Stimulated activated CD4-positive, alpha-beta T cell treated with anti-CD3 and anti-CD28 coated beads, TNF-alpha, amount 100 ng/mL, for 48 hours (primary cell): ENCODE results near the gene GALNT2.

Experiments
- DNase-seq, 3 donors: peaks; one replicate each; pipeline ENCODE4 v3.0.0-alpha.2; 2020; ENCODE audit warnings: low read depth in 3 of 3

GALNT2 gene

DNA sequence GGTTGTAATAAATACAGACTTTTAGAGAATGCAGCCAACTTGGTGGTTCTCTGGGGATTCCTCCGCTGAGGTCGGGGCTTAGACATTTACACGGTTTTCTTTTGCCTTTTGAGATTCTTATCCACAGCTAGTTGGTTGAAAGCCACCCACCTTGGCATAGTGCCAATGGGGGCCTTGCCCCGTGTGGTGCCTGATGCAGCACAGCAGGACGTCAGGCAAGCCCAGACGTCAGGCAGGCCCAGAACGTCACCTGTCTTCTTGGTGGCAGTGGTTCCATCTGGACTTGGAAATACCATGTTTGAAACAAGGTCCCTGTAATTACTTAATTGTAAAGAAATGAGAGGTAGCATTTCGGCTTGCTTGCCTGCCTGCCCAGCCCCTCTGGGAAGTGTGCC lies 78.5 kb downstream of the GALNT2 start:
- no peak for DNase-seq

- DNase-seq, result no peak
Observed at GRCh38 chr1:230145953-230146476, 79.0 kb downstream of the GALNT2 start.

DNA sequence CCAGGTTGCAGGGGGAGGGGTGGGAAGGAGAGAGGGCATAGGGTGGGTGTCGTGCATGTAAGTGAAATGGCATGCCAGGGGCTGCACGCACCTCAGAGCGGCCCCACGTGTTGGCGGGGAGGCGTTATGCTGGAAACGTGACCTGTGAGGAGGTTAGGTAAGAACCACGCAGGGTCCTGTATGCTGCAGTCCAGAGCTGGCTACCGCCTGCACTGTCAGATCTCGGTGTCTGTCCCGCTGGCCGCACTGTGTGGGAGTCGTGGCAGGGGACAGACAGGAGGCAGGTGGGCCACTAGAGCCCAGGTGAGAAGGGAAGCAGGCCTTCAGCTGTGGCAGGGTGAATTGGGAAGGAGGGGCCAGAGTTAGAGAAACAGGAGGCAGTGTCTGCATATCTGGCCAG lies 79.7 kb downstream of the GALNT2 start:
- DNase-seq, result no peak

- DNase-seq, result no peak
Observed at GRCh38 chr1:230147253-230148125, 80.5 kb downstream of the GALNT2 start.

- DNase-seq, result no peak
Observed at GRCh38 chr1:230148126-230148652, 81.2 kb downstream of the GALNT2 start.

GRCh38 chr1:230148768-230149469 lies 81.9 kb downstream of the GALNT2 start:
- DNase-seq, result no peak

- no peak for DNase-seq
Observed at GRCh38 chr1:230149751-230150584, 82.9 kb downstream of the GALNT2 start.

- DNase-seq, result no peak
Observed at GRCh38 chr1:230150615-230151014, 83.6 kb downstream of the GALNT2 start.

- DNase-seq, result no peak
Observed at GRCh38 chr1:230151924-230152468, 85.0 kb downstream of the GALNT2 start.

- no peak for DNase-seq
Observed at GRCh38 chr1:230152999-230153398, 86.0 kb downstream of the GALNT2 start.

DNA sequence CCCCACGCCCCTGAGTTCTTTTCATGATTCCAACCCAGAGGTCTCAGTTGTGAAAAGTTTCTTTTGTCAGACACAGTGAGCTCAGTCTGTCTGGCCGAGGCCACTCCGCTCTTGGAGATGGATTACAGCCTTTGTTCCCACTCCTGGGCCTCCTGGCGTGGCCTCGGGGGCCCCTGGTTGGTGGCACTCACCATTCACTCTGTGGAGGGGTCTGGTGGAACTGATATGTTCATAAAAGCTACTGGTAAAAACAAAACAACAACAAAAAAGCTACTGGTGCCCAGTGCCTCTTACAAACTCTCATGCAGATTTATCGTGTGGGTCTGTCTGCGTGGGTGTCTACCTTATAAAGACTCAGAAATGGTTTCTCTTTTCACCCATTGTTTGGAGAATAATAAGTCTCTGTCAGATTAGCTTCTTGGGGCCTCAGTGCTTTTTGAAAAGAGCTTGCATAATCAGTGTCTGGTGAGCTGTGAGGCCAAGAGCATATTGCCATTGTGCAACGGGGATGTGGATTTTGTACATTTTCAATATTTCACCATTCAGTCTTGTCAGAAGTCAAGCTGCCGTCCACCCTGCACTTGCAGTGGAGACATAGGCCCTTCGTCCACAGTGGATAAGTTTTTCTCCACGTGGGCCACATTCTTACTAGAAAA lies 86.7 kb downstream of the GALNT2 start:
- DNase-seq, result no peak

- DNase-seq, result no peak
Observed at GRCh38 chr1:230155021-230155420, 88.0 kb downstream of the GALNT2 start.

GRCh38 chr1:230156068-230156467 lies 89.0 kb downstream of the GALNT2 start:
- DNase-seq, result no peak

DNA sequence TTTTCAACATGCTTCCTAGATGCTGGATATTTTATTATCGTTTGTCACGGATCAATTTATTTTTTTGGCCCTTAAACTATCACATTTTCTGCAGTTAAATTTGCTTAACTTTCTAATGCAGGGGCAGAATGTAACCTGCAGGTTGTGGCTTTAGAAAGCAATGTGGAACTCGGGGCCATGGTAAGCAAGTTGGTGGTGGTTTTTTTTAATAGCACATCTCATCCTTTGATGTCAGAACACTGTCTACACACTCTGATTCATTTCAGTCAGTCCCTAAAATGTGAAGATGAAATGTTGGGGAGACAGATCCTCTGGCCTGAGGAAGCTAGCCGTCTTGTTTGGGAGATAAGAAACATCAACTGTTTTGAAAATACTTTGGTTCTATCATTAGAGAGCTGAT lies 89.5 kb downstream of the GALNT2 start:
- DNase-seq, result no peak

- DNase-seq, result no peak
Observed at GRCh38 chr1:230157420-230158390, 90.7 kb downstream of the GALNT2 start.

- no peak for DNase-seq
Observed at GRCh38 chr1:230158415-230159291, 91.6 kb downstream of the GALNT2 start.

DNA sequence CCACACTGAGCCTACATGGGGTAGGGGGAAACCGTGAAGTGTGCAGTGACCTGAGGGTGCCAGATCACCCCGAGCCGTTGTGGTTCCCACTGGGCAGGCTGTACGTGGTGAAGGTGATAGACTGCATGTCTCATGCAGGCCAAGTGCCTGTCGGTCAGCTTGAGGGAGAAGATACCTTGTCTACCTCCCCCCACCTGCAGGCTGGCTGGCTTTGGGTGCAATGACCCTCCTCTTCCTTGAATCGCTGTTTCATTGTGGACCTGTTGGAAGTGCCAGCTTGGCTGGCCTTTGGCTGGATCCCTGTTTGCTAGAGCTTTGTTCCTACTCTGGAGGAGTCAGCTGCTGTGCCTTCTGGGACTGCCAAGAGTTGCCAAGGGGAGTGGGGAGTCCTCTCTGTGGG lies 92.5 kb downstream of the GALNT2 start:
- no peak for DNase-seq

- no peak for DNase-seq
Observed at GRCh38 chr1:230160957-230161771, 94.1 kb downstream of the GALNT2 start.
